HUDEP-2 (cell line): ENCODE results near the gene PIK3C3.
A peak's percentile ranks its signal among the peaks of the same experiment; 100 is the strongest.

ENCODE experiments used
- DNase-seq, 76 experiments: peaks; one replicate each; lab custom pipeline; 2025; ENCODE audit not compliant: unreplicated experiment in 76 of 76; lab: John Stamatoyannopoulos, UW

Gene PIK3C3

DNA sequence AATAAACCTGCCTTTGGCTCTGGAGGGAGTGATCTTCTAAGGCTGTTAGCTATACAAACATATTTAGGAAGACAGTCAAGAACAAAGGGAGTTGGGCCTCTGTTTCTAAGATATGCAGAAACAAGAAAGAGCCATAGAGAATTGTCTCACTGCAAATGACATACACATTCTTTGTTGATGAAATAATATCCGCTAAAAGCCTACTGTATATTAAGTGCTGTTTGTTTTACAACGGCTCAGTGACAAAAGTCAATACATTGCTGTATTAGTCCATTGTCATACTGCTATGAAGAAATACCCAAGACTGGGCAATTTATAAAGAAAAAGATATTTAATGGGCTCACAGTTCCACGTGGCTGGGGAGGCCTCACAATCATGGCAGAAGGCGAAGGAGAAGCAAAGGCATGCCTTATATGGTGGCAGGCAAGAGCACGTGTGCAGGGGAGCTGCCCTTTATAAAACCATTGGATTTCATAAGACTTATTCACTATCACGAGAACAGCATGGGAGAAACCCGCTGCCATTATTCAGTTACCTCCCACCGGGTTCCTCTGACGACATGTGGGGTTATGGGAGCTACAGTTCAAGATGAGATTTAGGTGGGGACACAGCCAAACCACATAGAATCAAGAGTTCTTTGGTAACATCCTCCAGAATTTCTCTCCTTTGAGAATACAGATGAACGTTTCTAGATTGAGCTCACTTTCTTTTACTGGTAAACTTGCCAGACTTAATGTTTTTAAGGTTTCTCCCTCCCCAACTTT lies 157.8 kb downstream of the PIK3C3 start:
- DNase-seq, result no peak

DNA sequence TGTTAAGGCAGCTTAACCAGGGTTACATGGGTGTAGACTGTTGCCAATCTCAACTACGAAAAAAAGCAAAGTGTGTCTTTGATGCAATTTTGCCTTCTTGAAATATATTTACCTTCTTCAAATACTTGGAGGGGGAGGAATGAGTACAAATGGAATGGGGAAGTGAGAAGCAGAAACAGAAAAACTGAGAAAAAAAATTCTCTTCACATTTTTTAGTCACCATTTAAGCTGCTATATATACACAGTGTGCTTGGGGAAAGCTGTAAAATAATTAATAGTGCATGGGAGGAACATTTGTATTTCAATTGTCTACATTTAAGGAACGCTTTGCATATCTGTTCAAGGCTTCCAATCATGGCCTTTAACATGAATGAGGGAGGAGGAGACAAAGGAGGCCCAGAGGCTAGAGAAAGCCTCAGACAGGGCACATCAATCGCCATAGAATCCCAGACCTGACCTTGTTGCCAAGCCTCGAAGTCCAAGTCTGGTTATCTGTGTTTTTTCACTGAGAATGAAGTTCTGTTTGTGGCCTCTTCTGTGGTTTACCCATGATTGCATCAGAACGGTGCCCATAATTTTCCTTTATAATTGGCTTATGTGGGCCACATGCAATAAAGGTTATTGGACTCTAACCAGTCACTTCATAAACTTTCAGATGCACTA lies 158.6 kb downstream of the PIK3C3 start:
- DNase-seq, result peak in 26 of 76 experiments; percentile 0 to 65 (median 10)

DNA sequence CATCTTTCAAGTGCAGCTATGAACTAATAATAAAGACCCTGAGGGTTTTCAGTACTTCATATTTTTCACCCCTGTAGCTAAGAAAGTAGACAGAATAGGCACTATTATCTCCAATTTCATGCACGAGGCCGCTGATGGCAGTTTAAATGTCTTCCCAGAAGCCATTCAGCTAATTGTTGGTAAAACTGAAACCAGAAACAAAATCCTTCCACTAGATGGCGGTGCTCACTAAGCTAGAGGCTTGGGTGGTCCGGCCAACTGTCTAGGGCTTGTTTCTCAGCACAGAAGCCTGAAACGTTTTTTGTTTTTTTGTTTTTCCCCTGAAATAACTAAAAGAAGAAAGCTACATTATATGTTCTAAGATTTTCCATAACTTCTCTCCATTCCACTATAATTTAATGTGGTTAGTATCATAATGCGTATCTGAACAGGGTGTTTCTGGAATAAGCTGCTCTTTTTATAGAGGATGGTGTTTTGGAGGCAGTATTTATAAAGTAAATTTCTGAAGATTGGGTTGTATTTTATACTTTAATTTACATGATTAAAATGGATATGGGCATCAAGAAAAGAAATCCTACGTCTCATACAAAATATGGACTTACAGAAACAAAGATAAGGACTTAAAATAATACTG lies 159.4 kb downstream of the PIK3C3 start:
- peak in 65 of 76 experiments; percentile 1 to 85 (median 42) for DNase-seq

DNA sequence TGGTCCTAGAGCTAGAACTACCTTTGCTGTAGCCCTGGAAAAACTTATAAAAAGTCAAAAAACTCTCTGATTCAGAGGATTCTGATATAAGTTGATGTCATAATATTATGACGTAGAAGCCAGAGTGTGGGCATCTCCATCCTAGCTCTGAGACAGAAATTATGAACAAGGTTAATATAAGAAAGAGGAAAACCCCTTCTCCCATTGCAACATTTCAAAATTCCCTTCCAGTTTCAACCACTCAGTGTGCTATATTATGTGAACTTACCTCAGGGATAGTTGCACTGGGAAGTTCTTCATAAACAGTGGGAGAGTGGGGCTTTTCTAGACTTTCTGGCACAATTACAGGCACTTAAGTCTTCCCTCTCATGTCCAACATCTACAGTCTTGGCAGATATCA lies 171.6 kb downstream of the PIK3C3 start:
- DNase-seq, result no peak

DNA sequence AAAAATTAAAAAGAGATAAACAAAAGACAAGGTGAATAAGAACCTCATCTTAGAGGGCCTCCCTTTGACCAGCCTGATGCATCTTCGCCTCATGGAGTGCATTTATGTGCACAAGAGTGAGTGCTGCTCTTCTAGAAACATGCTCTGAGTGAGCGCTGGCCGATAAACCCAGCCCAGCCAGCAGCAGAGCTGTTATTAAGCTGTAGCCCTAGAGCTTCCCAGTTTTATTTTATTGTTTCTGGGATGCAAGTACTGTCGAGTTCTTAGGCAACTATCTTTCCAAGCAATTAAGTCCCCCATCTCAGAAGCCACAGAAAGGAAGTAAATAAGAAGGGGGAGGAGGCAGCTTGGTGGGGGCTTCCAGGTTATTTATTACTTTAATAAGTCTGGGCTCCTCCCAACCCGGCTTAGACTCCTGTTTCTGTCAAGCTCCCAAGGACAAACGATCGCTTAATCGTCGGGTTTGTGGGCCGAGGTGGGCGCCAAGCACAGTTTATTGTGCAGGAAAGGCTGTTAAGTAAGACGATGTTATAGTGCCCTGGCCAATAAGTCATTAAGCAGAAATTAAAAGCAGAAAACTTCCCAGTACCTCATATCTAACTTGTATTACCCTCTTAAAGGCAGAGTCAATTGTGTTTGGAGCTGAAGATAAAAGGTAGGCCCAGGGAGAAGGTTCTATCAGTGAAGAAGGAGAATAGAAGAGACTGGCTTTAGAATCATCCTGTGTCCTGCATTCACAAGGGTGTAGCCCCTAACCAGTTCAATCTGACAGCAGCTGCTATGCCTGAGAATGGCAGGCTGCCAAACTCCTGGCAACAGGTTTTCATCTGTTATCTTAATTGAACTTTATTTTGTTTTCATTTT lies 176.3 kb downstream of the PIK3C3 start:
- DNase-seq, result no peak

DNA sequence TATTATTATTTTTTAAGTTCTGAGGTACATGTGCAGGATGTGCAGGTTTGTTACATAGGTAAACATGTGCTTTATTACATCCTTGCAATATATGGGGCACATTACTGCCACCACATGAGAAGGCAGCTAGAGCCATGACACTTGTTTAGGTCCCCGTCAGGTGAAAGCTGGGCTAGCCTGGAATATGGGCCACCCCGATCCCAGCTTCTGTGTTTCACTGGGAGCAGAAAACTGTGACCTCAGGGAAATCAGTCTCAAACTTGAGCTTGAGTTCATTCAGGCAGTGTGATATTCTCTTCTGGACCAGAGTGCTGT lies 176.9 kb downstream of the PIK3C3 start:
- DNase-seq, result no peak
